ENCODE results near the gene PCDHA11.
"Not testable (repeated sequence)": the region's sequence is repeated elsewhere in the genome, so short reads cannot be mapped to it uniquely, and the experiment has no call there.

The PCDHA11 gene

GRCh38 chr5:140848139-140849102 is 20.3 kb upstream of the PCDHA11 start, which contains the start of gene PCDHA9:
PCDHA9 (plus strand) TSS chr5:140848382; CDS start chr5:140848496, 114 bp downstream.
- DNase-seq = not testable (repeated sequence)

- DNase-seq = not testable (repeated sequence)
Observed at GRCh38 chr5:140849831-140850634, 18.7 kb upstream of the PCDHA11 start.

- peak in 1 of 58 donors; percentile 17 for DNase-seq
Observed at GRCh38 chr5:140855772-140856674, 12.7 kb upstream of the PCDHA11 start, which contains the start of gene PCDHA10. PCDHA10 (plus strand) TSS chr5:140855897; CDS start chr5:140856049, 152 bp downstream.

- no peak for DNase-seq
Observed at GRCh38 chr5:140857177-140857986, 11.4 kb upstream of the PCDHA11 start.

- DNase-seq = no peak
Observed at GRCh38 chr5:140857987-140858240, 10.8 kb upstream of the PCDHA11 start.

GRCh38 chr5:140862441-140863295 is 6.1 kb upstream of the PCDHA11 start:
- DNase-seq = no peak

- DNase-seq = no peak
Observed at GRCh38 chr5:140869555-140869886, 764 bp downstream of the PCDHA11 start.

- no peak for DNase-seq
Observed at GRCh38 chr5:140870221-140871201, 1.8 kb downstream of the PCDHA11 start.

- no peak for DNase-seq
Observed at GRCh38 chr5:140875085-140876065, 6.6 kb downstream of the PCDHA11 start, which contains the start of gene PCDHA12. PCDHA12 (plus strand) TSS chr5:140875308; CDS start chr5:140875473, 165 bp downstream.

- DNase-seq = not testable (repeated sequence)
Observed at GRCh38 chr5:140876541-140877261, 7.9 kb downstream of the PCDHA11 start.

GRCh38 chr5:140877262-140877581 is 8.5 kb downstream of the PCDHA11 start:
- DNase-seq = no peak

- DNase-seq = peak in 2 of 58 donors; percentile 7 to 31
Observed at GRCh38 chr5:140881889-140882590, 13.3 kb downstream of the PCDHA11 start, which contains the start of gene PCDHA13. PCDHA13 (plus strand) TSS chr5:140882124; CDS start chr5:140882269, 145 bp downstream.

- peak in 2 of 58 donors; percentile 4 to 17 for DNase-seq
Observed at GRCh38 chr5:140882591-140882899, 13.8 kb downstream of the PCDHA11 start.

- DNase-seq = no peak
Observed at GRCh38 chr5:140883373-140883772, 14.6 kb downstream of the PCDHA11 start.

GRCh38 chr5:140883927-140884697 is 15.4 kb downstream of the PCDHA11 start:
- DNase-seq = no peak
